ENCODE measurements around the gene PRKD1. TPM values are rescaled to one million over a fixed set of nuclear protein-coding genes. Genes with fewer than 3 reads are reported as not detected.

The PRKD1 gene
- total RNA-seq, 1 experiment from 2014 or later: 3.2 TPM

DNA sequence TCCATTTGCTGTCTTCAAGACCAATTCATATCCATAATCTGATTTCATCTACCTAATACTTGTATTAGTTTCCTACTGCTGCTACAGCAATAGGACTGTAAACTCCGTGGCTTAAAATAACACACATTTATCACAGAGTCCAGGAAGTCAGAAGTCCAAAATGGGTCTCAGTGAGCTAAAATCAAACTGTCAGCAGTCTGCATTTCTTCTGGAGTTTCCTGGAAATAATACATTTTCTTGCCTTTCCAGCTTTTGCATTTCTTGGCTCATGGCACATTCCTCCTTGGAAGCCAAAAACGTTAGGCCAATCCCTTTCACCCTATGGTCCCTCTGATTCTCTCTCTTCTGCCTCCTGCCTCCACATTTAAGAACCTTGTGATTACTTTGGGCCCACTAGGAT lies 239.8 kb downstream of the PRKD1 start:
- no peak overlapping the region for H3K4me3 ChIP-seq (ENCODE audit: insufficient read depth, low read depth, low read length)
- H3K27me3 ChIP-seq (ENCODE audit: control insufficient read depth, insufficient read depth, low read length): no peaks in the 10 kb centered on the region
- H3K36me3 ChIP-seq (replicated peaks; ENCODE audit: control insufficient read depth, insufficient read depth, low read length): no peaks in the 10 kb centered on the region
- DNase-seq: no peak

DNA sequence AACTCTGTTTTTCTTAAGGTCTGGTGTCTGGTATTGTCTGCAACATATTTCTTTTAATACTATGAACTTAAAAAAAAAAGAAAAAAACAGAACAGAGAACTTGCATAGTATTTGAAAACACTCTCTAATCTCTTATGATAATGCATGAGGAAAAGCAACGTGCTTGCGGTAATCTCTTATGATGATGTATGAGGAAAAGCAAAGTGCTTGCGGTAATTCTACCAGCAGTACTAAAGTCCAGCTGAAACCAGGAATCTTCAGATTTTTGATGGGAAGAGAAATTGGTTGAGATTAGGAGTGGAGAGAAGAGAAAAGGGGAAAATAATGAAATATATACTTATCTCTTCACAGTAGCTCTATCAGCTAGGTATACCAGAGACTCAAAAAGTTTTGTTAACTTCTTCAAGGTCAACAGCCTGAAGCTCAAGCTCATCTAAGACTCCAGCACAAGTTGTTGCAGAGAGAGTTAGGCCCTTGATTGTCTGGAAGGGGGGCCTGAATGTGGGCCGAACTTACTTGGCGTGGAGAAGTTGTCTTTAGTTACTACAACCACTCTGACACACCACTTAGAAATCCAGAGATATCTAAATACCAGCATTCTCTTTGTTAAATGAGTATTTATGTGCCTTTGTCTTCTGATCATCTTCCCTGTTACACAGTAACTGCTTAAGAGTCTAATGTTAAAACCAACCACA lies 240.4 kb downstream of the PRKD1 start:
- Histone ChIP-seq H3K4me3 (ENCODE audit: insufficient read depth, low read depth, low read length) (no peak overlapping the region), H3K27me3 (ENCODE audit: control insufficient read depth, insufficient read depth, low read length) (no peaks in the 10 kb centered on the region), H3K36me3 (replicated peaks; ENCODE audit: control insufficient read depth, insufficient read depth, low read length) (no peaks in the 10 kb centered on the region)
- DNase-seq: no peak

DNA sequence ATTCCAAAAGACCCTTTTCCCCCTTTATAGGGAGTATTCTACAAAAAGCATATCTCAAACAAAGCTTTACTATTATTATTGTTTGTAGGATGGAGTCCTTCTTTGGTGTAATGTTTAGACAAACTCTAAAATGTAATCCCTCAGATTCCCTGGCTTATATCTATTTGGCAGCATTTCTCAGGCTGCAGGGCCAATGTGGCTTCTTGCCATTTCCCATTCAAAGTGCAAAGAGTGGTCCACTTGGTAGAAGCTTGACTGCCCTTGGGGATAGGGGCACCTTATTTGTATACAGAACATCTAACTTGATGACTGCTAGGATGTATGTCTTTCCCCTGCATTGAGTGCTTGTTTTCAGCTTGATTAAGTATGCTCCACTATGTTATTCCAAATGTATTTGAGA lies 242.7 kb downstream of the PRKD1 start:
- H3K4me3 ChIP-seq (ENCODE audit: insufficient read depth, low read depth, low read length): no peak overlapping the region
- no peaks in the 10 kb centered on the region for H3K36me3 ChIP-seq (replicated peaks; ENCODE audit: control insufficient read depth, insufficient read depth, low read length)
- H3K27me3 ChIP-seq (ENCODE audit: control insufficient read depth, insufficient read depth, low read length): no peaks in the 10 kb centered on the region
- DNase-seq: no peak

DNA sequence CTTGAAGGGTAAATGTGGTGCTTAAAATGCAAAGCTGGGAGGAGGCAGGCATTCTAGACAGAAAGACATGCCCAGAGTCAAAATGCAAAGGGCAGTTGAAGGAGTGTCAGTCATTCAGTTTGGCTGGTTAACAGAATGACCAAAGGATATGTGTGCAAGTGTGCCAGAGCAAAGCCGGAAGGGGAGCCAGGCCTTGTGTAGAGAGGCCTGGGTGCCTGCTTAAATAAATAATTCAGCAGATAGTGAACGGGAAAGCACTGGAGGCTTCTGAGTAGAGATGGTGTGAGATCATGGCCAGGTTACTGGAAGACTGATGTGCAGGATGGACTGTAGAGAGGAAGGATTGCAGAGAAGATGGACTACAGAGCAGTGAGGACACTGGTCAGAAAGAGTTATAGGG lies 244.9 kb downstream of the PRKD1 start:
- no peak overlapping the region for H3K4me3 ChIP-seq (ENCODE audit: insufficient read depth, low read depth, low read length)
- DNase-seq: no peak
- no peaks in the 10 kb centered on the region for H3K27me3 ChIP-seq (ENCODE audit: control insufficient read depth, insufficient read depth, low read length)
- no peaks in the 10 kb centered on the region for H3K36me3 ChIP-seq (replicated peaks; ENCODE audit: control insufficient read depth, insufficient read depth, low read length)

DNA sequence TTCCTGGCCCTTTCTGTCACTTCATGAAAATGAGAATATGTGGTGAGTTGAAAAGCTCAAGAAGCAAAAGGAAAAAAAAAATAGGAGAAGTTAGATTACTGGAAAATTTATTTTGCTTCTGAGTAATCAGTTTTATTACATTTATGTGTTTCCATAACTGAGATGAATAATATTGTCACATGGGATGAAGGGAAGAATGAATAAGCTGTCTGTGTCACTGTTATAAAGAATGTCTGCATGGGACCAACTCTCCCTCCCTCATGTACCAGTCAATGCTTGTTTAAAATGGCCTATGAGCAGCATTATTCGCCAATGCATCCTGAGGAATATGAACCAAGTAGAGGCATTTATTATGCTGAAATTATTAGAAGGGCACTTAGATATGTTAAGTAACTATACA lies 246.3 kb downstream of the PRKD1 start:
- Histone ChIP-seq H3K36me3 (replicated peaks; ENCODE audit: control insufficient read depth, insufficient read depth, low read length) (no peaks in the 10 kb centered on the region), H3K4me3 (ENCODE audit: insufficient read depth, low read depth, low read length) (no peak overlapping the region), H3K27me3 (ENCODE audit: control insufficient read depth, insufficient read depth, low read length) (no peaks in the 10 kb centered on the region)
- DNase-seq: no peak

DNA sequence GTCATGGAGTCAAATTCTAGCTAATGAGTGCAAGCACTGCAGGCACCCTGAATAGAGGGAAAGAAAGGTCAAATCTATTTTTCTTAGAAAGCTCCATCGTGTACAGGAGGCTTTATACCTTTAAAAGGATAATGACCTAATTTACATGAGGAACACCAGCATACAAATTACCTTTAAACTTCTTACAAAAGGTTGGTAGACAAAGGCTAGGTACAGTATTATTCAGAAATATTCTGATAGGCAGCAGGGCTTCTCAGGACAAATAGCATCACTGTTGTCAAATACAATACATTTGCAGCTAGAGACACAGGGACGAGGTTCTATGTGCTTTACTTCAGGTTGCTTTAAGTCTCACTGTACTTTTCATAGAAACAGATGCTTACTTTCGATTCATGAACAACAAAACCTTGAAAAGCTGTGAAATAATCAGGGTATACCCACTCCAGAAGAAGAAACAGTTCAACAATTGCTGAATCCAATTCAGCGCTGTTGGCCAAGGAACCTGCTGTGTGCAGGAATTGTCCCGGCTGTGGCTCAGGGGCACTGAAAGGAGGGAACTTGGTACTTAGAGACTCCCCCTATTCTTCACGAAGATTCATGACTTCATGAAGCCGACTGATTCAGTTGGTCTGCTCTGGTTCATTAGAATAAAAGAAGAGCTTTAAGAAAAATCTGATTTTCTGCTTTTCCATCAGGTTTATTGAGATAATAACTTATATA lies 252.9 kb downstream of the PRKD1 start:
- Histone ChIP-seq H3K4me3 (ENCODE audit: insufficient read depth, low read depth, low read length) (no peak overlapping the region), H3K36me3 (replicated peaks; ENCODE audit: control insufficient read depth, insufficient read depth, low read length) (no peaks in the 10 kb centered on the region)
- no peak for DNase-seq

DNA sequence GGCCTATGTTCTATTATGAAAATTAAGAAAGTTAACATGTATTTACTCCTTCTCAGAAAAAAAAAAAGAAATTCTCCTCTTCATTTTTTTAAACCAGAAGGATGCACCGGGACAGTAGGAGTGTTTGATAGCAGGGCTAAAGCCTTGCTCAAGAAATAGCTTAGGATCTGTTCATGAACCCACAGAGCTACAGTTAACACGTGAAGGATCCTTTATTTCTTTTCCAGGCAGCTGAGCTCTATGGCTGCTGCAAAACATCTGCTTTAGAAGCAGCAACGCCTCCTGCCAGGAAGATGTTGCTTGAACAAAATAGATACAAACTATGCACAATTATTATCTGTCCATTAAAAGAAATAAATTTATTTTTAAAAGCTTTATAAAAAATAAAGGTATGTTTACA lies 254.8 kb downstream of the PRKD1 start:
- no peak for DNase-seq
- H3K27me3 ChIP-seq (ENCODE audit: control insufficient read depth, insufficient read depth, low read length): no peaks in the 10 kb centered on the region

More for the DNA sequence above, 252.9 kb downstream of the PRKD1 start:
- H3K27me3 ChIP-seq (ENCODE audit: control insufficient read depth, insufficient read depth, low read length): no peaks in the 10 kb centered on the region

DNA sequence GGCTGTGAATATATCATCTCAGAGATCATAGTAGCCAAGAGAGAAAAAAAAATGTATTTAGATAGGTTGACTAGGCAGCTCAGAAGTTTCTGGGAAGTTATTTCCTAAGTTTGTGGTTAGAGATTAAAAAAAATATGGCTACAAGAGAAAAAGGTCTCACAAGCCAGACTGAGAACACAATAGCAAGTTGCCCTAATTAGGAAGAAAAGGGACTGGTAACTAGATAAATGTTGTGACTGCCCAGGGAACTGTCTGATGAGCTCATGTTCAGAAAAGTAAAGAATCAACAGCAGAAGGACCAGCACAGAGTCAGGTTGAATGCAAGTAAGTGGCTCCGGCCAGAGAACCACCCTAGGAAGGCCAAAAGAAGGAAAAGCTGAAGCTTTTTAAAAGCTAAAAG lies 256.6 kb downstream of the PRKD1 start:
- no peak for DNase-seq
- no peaks in the 10 kb centered on the region for H3K27me3 ChIP-seq (ENCODE audit: control insufficient read depth, insufficient read depth, low read length)
- no peak overlapping the region for H3K4me3 ChIP-seq (ENCODE audit: insufficient read depth, low read depth, low read length)
- H3K36me3 ChIP-seq (replicated peaks; ENCODE audit: control insufficient read depth, insufficient read depth, low read length): no peaks in the 10 kb centered on the region

More for the DNA sequence above, 254.8 kb downstream of the PRKD1 start:
- H3K36me3 ChIP-seq (replicated peaks; ENCODE audit: control insufficient read depth, insufficient read depth, low read length): no peaks in the 10 kb centered on the region
- no peak overlapping the region for H3K4me3 ChIP-seq (ENCODE audit: insufficient read depth, low read depth, low read length)

DNA sequence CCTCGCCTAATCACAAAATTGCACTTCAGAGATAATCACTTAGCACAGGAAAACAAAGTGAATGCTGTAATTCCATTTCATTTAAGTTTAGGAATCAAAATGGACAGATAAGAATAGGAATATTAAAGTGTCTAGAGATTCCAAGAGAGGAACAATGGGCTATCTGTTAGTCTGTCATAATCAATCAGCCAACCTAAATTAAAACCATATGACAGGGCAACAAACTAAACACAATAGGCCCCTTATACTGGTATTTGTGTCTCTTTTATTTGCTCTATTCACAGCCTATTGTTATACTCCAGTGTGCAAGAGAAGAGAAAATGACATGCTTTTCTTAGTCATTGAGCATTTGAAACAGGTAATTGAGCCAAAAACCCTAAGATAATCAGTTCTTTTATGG lies 259.4 kb downstream of the PRKD1 start:
- no peaks in the 10 kb centered on the region for H3K27me3 ChIP-seq (ENCODE audit: control insufficient read depth, insufficient read depth, low read length)
- H3K4me3 ChIP-seq (ENCODE audit: insufficient read depth, low read depth, low read length): no peak overlapping the region
- H3K36me3 ChIP-seq (replicated peaks; ENCODE audit: control insufficient read depth, insufficient read depth, low read length): no peaks in the 10 kb centered on the region
- no peak for DNase-seq

DNA sequence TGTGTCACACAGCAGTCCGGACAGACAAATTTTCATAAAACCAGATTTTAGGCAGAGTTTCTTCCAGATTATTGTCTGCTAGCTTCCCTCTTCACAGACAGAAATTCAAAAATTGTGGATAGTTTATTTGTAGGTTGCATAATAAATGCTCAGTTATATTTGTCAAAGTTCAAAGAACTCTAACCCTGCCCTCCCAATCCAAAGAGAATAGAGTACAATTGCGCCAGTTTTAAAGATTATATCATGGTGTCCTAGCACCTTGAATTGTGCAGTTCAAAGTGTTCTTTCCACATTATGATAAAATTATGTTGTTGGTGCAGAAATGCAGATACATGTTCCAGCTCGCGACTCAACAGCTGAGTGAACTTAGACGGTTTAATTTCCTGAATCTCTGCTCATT lies 263.1 kb downstream of the PRKD1 start:
- Histone ChIP-seq H3K27me3 (ENCODE audit: control insufficient read depth, insufficient read depth, low read length) (no peaks in the 10 kb centered on the region), H3K36me3 (replicated peaks; ENCODE audit: control insufficient read depth, insufficient read depth, low read length) (no peaks in the 10 kb centered on the region), H3K4me3 (ENCODE audit: insufficient read depth, low read depth, low read length) (no peak overlapping the region)
- no peak for DNase-seq

DNA sequence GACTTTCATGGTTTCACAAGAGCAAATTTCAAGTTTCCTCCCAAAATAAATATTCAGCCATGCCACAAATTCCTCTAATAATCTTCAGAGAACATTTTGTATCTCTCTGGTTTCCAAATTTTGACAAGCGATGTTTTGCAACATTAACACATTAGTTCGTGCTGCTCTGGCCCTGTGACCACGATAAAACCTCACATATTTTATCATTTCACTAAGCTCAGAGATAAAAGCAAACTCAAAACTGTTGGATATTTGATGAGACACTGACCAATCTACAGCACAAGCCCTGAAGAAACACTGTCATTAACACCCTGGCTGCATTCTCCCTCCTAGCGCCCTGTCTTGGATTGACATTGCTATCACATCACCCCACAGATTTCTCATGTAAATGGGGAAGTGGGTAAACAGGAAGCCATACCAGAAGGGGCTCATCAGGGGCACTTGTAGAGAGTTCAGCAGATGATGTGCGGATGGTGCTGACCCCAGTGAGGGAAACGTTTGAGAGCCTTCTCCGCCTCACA lies 264.3 kb downstream of the PRKD1 start:
- DNase-seq: peak; percentile 37
- no peaks in the 10 kb centered on the region for H3K27me3 ChIP-seq (ENCODE audit: control insufficient read depth, insufficient read depth, low read length)
- no peaks in the 10 kb centered on the region for H3K36me3 ChIP-seq (replicated peaks; ENCODE audit: control insufficient read depth, insufficient read depth, low read length)
- H3K4me3 ChIP-seq (ENCODE audit: insufficient read depth, low read depth, low read length): no peak overlapping the region

DNA sequence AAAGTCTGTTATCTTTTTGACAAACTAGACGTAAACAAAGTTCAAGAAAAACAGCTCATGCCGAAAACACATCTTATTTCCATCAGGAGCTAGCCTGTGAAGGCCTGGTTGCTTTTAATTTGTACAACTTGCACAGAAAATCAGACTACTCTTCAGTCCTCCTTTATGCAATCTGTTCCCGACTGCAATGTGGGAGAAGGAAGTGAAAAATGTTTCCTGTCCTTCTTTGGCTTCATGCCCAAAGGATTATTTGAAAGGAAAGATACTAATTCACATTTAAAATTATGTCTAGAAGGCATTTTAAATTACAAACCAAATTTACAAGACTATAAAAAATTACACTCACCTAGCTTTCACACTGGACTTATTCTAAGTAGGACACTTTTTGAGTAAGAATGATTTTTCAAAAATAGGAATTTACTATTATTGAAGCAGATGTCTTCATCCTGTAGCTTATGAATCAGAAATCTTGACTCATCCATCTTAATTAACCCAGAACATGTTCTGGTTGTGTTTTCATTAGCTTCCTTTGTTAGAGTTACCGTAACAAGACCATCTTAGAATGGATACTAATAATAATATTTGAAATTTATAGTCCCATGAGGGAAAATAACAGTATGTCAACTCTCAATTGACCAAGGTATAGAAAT lies 272.6 kb downstream of the PRKD1 start:
- Histone ChIP-seq H3K36me3 (replicated peaks; ENCODE audit: control insufficient read depth, insufficient read depth, low read length) (no peaks in the 10 kb centered on the region), H3K27me3 (ENCODE audit: control insufficient read depth, insufficient read depth, low read length) (no peaks in the 10 kb centered on the region), H3K4me3 (ENCODE audit: insufficient read depth, low read depth, low read length) (no peak overlapping the region)
- no peak for DNase-seq

DNA sequence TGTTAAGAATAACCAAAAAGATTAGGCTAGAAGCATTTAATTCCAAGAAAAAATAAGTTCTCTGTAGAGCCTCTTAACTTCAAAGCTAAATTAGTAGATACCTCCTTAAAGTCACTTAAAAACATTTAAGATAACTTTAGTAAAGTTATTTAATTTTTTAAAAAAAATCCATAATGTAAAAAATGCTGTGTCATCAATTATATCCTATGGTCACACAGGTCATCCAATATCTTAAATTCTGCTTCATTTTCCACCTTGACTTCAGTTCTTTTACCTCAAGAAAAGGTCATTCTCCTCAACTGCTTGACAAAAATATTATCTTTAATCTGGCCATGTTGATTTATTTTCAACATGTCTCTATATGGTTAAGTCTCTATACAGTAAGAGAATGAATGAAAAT lies 274.3 kb downstream of the PRKD1 start:
- no peaks in the 10 kb centered on the region for H3K27me3 ChIP-seq (ENCODE audit: control insufficient read depth, insufficient read depth, low read length)
- no peaks in the 10 kb centered on the region for H3K36me3 ChIP-seq (replicated peaks; ENCODE audit: control insufficient read depth, insufficient read depth, low read length)
- no peak for DNase-seq
- no peak overlapping the region for H3K4me3 ChIP-seq (ENCODE audit: insufficient read depth, low read depth, low read length)

DNA sequence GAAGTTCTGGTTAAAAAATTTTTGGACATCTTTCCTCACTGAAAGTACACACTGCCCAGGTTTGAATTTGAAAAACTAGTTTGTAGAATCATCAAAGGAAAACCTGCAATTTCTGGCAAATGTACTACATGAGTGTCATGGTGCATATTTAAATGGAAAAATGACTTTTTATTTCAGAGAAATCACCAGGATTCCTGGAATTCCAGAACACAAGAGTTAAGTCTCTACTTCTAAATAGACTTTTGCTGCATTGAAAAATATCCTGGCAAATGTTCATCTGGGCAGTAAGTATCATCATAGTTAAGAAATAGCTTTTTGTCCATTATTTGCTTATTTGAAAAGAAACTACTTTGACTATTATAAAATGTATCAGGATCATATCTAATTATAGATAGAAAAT lies 275.1 kb downstream of the PRKD1 start:
- DNase-seq: no peak
- Histone ChIP-seq H3K27me3 (ENCODE audit: control insufficient read depth, insufficient read depth, low read length) (no peaks in the 10 kb centered on the region), H3K36me3 (replicated peaks; ENCODE audit: control insufficient read depth, insufficient read depth, low read length) (no peaks in the 10 kb centered on the region), H3K4me3 (ENCODE audit: insufficient read depth, low read depth, low read length) (no peak overlapping the region)
